ES-I3 (cell line): ENCODE results near the gene THY1.
"Not testable (repeated sequence)": the region's sequence is repeated elsewhere in the genome, so short reads cannot be mapped to it uniquely, and the experiment has no call there.

Experiments
- H3K36me3 ChIP-seq: 2 replicates; pipeline ENCODE4 v1.6.1; 2013; ENCODE audit warnings: mild to moderate bottlenecking, low read length, control low read depth, moderate library complexity; ENCODE audit not compliant: insufficient read depth
- H3K4me1 ChIP-seq: 2 replicates; pipeline ENCODE4 v1.6.1; 2013; ENCODE audit warnings: mild to moderate bottlenecking, control low read depth, low read length; ENCODE audit not compliant: insufficient read depth
- H3K9ac ChIP-seq: 2 replicates; pipeline ENCODE4 v1.6.1; 2013; ENCODE audit warnings: low read depth, mild to moderate bottlenecking, low read length, moderate library complexity
- H3K9me3 ChIP-seq: 2 replicates; pipeline ENCODE4 v1.6.1; 2013; ENCODE audit warnings: mild to moderate bottlenecking, low read length, moderate library complexity; ENCODE audit not compliant: control insufficient read depth, insufficient read depth

Gene THY1

DNA sequence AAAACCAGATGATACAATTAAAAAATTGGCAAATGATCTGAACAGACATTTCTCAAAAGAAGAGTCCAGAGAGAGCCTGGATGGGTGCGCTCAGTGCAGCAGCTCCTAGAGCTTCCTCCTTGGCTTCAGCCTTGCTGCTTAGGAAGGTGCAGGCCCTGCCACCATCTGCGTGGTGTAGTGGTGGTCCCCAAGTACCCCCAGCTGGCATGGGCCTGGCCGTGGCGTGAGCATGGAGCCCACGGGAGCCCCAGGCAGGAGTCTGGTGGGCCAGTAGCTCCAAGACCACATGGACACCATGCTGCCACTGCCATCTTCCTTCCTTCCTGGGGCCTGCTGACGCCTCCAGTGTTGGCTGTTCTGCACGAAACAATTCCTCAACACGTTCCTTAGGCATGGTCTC, 20.5 kb downstream of the THY1 start:
- Histone ChIP-seq H3K9me3 (no peaks in the 10 kb centered on the region; the same call in 1 of the 2 replicates), H3K9ac (no peak overlapping the region), H3K36me3 (no peaks in the 10 kb centered on the region), H3K4me1 (no peaks in the 10 kb centered on the region)

- no peak overlapping the region for H3K9ac ChIP-seq
- H3K36me3 ChIP-seq = no peaks in the 10 kb centered on the region
- H3K4me1 ChIP-seq = no peaks in the 10 kb centered on the region
- H3K9me3 ChIP-seq = no peaks in the 10 kb centered on the region; the same call in 1 of the 2 replicates
Observed at GRCh38 chr11:119400860-119401259, 22.1 kb downstream of the THY1 start.

DNA sequence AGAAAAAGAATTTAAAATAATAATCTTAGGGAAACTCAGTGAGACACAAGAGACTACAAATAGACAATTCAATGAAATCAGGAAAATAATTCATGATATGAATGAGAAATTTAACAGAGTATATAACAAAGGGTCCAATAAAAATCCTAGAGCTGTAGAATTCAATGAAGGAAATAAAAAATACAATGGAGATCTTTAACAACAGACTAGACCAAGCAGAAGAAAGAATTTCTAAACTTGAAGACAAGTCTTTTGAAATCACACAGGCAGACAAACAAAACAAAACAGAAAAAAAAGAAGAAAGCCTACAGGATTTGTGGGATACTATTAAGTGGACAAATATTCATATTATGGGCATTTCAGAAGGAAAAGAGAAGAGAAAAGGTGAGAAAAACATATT, 25.2 kb downstream of the THY1 start:
- Histone ChIP-seq H3K36me3 (no peaks in the 10 kb centered on the region), H3K9ac (no peak overlapping the region), H3K4me1 (0 out of 2 replicates have a peak, but pooled peaks cover 6% of the 10 kb centered on the region), H3K9me3 (no peaks in the 10 kb centered on the region; the same call in 1 of the 2 replicates)

- Histone ChIP-seq H3K4me1 (0 out of 2 replicates have a peak, but pooled peaks cover 6% of the 10 kb centered on the region), H3K9me3 (no peaks in the 10 kb centered on the region; the same call in 1 of the 2 replicates)
Observed at GRCh38 chr11:119396835-119397234, 26.1 kb downstream of the THY1 start.

DNA sequence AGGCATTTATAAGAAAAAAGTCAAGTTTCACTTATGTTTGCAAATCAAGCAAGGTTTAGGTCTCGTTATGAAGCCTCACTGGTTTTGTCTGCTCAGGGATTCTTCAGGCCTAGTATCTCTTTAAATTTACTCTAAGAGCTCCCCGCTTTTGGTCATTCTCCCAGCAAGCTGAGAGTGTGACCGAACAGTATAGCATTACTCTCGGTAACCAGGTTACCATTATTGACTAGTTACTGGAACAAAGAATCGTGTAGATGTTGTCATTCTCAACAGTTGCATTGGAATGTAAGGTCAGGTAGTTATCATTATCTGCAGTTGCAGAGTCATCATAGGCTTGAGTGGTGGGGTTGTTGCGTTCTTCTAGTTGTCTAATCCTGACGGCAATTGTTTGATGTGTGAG, 31.7 kb downstream of the THY1 start:
- Histone ChIP-seq H3K9ac (no peak overlapping the region), H3K9me3 (no peaks in the 10 kb centered on the region), H3K36me3 (no peaks in the 10 kb centered on the region), H3K4me1 (0 out of 2 replicates have a peak, but pooled peaks cover 6% of the 10 kb centered on the region)

More at GRCh38 chr11:119396835-119397234, 26.1 kb downstream of the THY1 start:
- Histone ChIP-seq H3K36me3 (no peaks in the 10 kb centered on the region), H3K9ac (no peak overlapping the region)

GRCh38 chr11:119389611-119390254, 33.2 kb downstream of the THY1 start:
- 0 out of 2 replicates have a peak, but pooled peaks cover 2% of the 10 kb centered on the region for H3K4me1 ChIP-seq
- H3K9ac ChIP-seq = no peak overlapping the region
- H3K36me3 ChIP-seq = no peaks in the 10 kb centered on the region
- H3K9me3 ChIP-seq = no peaks in the 10 kb centered on the region

- H3K4me1 ChIP-seq = no peaks in the 10 kb centered on the region
- H3K9me3 ChIP-seq = no peaks in the 10 kb centered on the region
- no peaks in the 10 kb centered on the region for H3K36me3 ChIP-seq
- no peak overlapping the region for H3K9ac ChIP-seq
Observed at GRCh38 chr11:119388103-119388502, 34.9 kb downstream of the THY1 start.

GRCh38 chr11:119384332-119384731, 38.6 kb downstream of the THY1 start:
- no peaks in the 10 kb centered on the region for H3K36me3 ChIP-seq
- H3K4me1 ChIP-seq = no peaks in the 10 kb centered on the region; the same call in 1 of the 2 replicates
- H3K9me3 ChIP-seq = no peaks in the 10 kb centered on the region
- H3K9ac ChIP-seq = no peak overlapping the region

- not testable (repeated sequence) for H3K36me3 ChIP-seq, H3K9me3 ChIP-seq, H3K9ac ChIP-seq
- peaks cover 14% of the 10 kb centered on the region; the same call in 1 of the 2 replicates for H3K4me1 ChIP-seq
Observed at GRCh38 chr11:119382513-119382912, 40.5 kb downstream of the THY1 start.

DNA sequence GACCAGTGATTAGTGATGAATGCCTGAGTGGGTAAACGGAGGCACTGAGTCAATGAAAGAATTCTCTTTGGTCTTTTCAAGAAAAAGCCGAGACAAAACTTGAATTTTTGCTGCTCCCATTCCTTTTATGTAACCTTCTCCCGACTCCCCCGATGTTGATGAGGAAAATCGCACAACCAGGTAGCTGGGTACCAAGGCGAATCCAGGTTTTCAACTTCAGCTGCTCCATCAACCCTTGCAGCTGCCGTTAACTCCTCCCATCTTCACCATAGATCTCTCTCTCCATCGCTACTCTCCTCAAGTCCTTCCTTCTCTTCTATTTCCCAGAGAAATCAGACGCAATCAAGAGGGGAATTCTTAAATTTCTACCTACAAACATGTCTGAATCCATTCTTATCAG, 40.9 kb downstream of the THY1 start:
- no peaks in the 10 kb centered on the region for H3K9me3 ChIP-seq
- peaks cover 16% of the 10 kb centered on the region; the same call in 1 of the 2 replicates for H3K4me1 ChIP-seq
- H3K9ac ChIP-seq = peak overlapping the region; percentile 51; the same call in 1 of the 2 replicates
- no peaks in the 10 kb centered on the region for H3K36me3 ChIP-seq

DNA sequence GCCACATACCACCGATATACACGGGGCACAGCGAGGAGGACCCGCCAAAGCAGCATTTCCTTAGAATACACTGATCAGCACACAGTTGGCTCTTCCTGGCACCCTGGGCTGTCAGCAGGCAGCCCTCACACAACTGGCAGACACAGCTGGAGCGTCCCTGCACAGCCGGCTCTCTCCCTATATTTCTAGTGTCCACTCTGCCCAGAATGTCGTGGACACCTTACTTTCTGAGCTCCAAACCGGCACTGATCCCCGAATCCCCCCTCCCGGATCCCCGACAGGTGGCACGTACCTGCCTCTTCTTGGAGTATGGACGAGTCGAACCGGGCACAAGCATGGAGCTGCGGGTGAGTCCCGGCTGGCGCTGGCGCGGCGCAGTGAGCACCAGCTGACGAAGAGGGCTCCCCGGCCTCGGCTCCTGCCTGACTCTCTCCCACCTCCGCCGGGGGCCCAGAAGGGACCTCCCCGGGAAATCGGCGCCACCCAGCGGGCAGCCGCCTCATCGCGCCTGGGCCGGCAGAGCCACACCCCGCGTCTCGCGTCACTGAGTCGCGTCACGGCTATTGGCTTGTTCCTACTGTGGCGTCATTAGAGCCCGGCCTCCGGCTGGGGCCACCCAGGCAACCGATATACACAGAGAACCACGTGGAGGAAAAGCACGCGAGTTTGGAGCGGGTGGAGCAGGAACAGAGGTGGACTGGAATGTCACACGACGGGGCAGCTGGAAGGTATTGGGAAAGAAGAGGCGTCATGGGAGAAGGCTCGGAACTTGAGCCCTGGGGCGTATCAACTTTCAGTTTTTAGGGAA, 41.6 kb downstream of the THY1 start, which contains the start of gene USP2:
Gene USP2, minus strand, starts transcription at position 510 of the 808 bp plus-strand sequence. CDS start 8,210 bp downstream, outside the sequence.
- Histone ChIP-seq H3K4me1 (peaks cover 20% of the 10 kb centered on the region), H3K9me3 (no peaks in the 10 kb centered on the region), H3K9ac (peak within 1 kb of the TSS; percentile 51), H3K36me3 (no peaks in the 10 kb centered on the region)

DNA sequence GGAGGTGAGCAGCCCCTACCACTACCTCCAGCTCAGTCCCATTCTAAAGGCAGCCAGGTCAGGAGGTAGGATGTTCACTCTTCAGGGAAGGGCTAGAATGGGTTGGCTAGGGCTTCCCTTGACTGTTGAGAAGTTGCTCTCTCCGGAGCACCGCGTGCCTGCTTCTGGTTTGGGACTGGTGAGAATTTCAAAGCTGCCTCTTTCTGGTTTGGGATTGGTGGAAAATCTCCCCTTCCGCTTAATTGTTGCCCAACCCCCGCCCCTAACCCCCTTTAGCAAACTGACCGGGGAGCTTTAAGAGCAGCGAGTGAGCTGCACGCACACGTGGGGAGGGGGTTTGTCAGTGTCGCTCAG, 42.2 kb downstream of the THY1 start:
- Histone ChIP-seq H3K9ac (peak overlapping the region; percentile 51; the same call in 1 of the 2 replicates), H3K36me3 (no peaks in the 10 kb centered on the region), H3K9me3 (no peaks in the 10 kb centered on the region), H3K4me1 (peaks cover 26% of the 10 kb centered on the region)

DNA sequence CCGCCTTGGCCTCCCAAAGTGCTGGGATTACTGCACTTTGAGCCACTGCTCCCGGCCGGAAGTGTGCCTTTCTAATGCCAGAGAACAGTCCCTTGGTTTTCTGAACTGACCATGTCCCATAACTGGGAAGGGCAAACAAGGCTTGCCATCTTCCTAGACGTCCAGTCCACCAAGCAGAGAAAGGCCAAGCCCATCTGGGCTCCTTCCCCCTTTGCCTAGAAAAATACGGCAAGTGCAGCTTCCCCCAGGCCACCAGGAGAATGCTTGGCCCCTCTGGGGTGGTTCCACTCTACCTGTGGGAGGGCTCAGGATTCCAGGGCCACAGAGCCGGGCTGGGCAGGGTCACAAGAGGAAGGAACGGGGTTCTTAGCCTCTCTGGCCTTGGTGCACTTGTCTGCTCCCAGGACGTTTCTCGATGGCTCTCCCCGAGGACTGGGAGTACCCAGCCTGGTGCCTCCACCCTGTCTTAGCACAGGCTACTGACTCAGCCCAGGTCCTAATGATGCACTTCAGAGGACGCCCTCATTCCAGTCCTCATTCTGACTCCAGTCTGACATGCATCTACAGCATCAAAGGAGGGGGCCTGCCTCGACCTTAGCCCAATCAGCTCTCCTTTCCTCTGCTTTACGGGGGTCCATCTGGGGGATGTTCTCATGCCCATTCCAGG, 42.7 kb downstream of the THY1 start:
- Histone ChIP-seq H3K9me3 (no peaks in the 10 kb centered on the region), H3K4me1 (peaks cover 31% of the 10 kb centered on the region), H3K9ac (no peak overlapping the region), H3K36me3 (no peaks in the 10 kb centered on the region)

- Histone ChIP-seq H3K9ac (no peak overlapping the region), H3K4me1 (peaks cover 41% of the 10 kb centered on the region), H3K36me3 (no peaks in the 10 kb centered on the region), H3K9me3 (no peaks in the 10 kb centered on the region)
Observed at GRCh38 chr11:119378851-119379465, 44.0 kb downstream of the THY1 start.
